Glomerular visceral epithelial cell (primary cell): ENCODE results near the gene CNTNAP5.

Source experiments
- DNase-seq: peaks from one replicate; pipeline ENCODE4 v3.0.0-alpha.2; 2016; ENCODE audit errors: extremely low spot score

CNTNAP5 gene

GRCh38 chr2:124805060-124805459 is 780.0 kb downstream of the CNTNAP5 start:
- no peak for DNase-seq

- peak; percentile 4 for DNase-seq
Measured at GRCh38 chr2:124810132-124810531, 785.0 kb downstream of the CNTNAP5 start.

GRCh38 chr2:124814968-124815745 is 790.1 kb downstream of the CNTNAP5 start:
- no peak for DNase-seq

GRCh38 chr2:124816007-124816406 is 790.9 kb downstream of the CNTNAP5 start:
- DNase-seq, result no peak

- no peak for DNase-seq
Measured at GRCh38 chr2:124822516-124822915, 797.4 kb downstream of the CNTNAP5 start.

- DNase-seq, result no peak
Measured at GRCh38 chr2:124824441-124824840, 799.4 kb downstream of the CNTNAP5 start.

GRCh38 chr2:124832521-124832920 is 807.4 kb downstream of the CNTNAP5 start:
- DNase-seq, result no peak

GRCh38 chr2:124834331-124834730 is 809.2 kb downstream of the CNTNAP5 start:
- DNase-seq, result no peak

- no peak for DNase-seq
Measured at GRCh38 chr2:124835331-124835730, 810.2 kb downstream of the CNTNAP5 start.

GRCh38 chr2:124836416-124836815 is 811.3 kb downstream of the CNTNAP5 start:
- no peak for DNase-seq

- DNase-seq, result no peak
Measured at GRCh38 chr2:124837496-124837895, 812.4 kb downstream of the CNTNAP5 start.

- DNase-seq, result no peak
Measured at GRCh38 chr2:124838406-124838805, 813.3 kb downstream of the CNTNAP5 start.

- no peak for DNase-seq
Measured at GRCh38 chr2:124867247-124867646, 842.2 kb downstream of the CNTNAP5 start.

GRCh38 chr2:124874219-124874618 is 849.1 kb downstream of the CNTNAP5 start:
- no peak for DNase-seq

- no peak for DNase-seq
Measured at GRCh38 chr2:124874676-124875075, 849.6 kb downstream of the CNTNAP5 start.

- DNase-seq, result no peak
Measured at GRCh38 chr2:124875627-124876244, 850.6 kb downstream of the CNTNAP5 start.

- no peak for DNase-seq
Measured at GRCh38 chr2:124877141-124877577, 852.1 kb downstream of the CNTNAP5 start.

GRCh38 chr2:124879640-124880039 is 854.6 kb downstream of the CNTNAP5 start:
- DNase-seq, result no peak

- DNase-seq, result no peak
Measured at GRCh38 chr2:124880995-124881394, 855.9 kb downstream of the CNTNAP5 start.

GRCh38 chr2:124882423-124882822 is 857.3 kb downstream of the CNTNAP5 start:
- no peak for DNase-seq

GRCh38 chr2:124883595-124883994 is 858.5 kb downstream of the CNTNAP5 start:
- no peak for DNase-seq

GRCh38 chr2:124884315-124884714 is 859.2 kb downstream of the CNTNAP5 start:
- no peak for DNase-seq

- DNase-seq, result no peak
Measured at GRCh38 chr2:124886216-124886615, 861.1 kb downstream of the CNTNAP5 start.
